ENCODE results near the gene CPLANE1.
"Not testable (repeated sequence)": the region's sequence is repeated elsewhere in the genome, so short reads cannot be mapped to it uniquely, and the experiment has no call there.

The CPLANE1 gene

GRCh38 chr5:37103302-37103701 lies 145.9 kb downstream of the CPLANE1 start:
- Histone ChIP-seq H3K9me3 (ENCODE audit: control insufficient read depth, low read length) (no peaks in the 10 kb centered on the region), H3K4me3 (ENCODE audit: insufficient read depth, low read depth, low read length, poor library complexity, severe bottlenecking) (no peak overlapping the region), H3K27ac (ENCODE audit: insufficient read depth, low read length, poor library complexity, severe bottlenecking) (no peak overlapping the region), H3K36me3 (ENCODE audit: control insufficient read depth, insufficient read depth, low read length) (no peaks in the 10 kb centered on the region), H3K4me1 (ENCODE audit: control insufficient read depth, insufficient read depth, low read length, poor library complexity, severe bottlenecking) (no peaks in the 10 kb centered on the region), H3K27me3 (replicated peaks; ENCODE audit: control insufficient read depth, insufficient read depth, low read length, poor library complexity, severe bottlenecking) (no peaks in the 10 kb centered on the region)
- no peak for DNase-seq

GRCh38 chr5:37099267-37099666 lies 149.9 kb downstream of the CPLANE1 start:
- not testable (repeated sequence) for H3K36me3 ChIP-seq (ENCODE audit: control insufficient read depth, insufficient read depth, low read length); H3K4me1 ChIP-seq (ENCODE audit: control insufficient read depth, insufficient read depth, low read length, poor library complexity, severe bottlenecking); H3K4me3 ChIP-seq (ENCODE audit: insufficient read depth, low read depth, low read length, poor library complexity, severe bottlenecking); H3K9me3 ChIP-seq (ENCODE audit: control insufficient read depth, low read length); DNase-seq; H3K27me3 ChIP-seq (replicated peaks; ENCODE audit: control insufficient read depth, insufficient read depth, low read length, poor library complexity, severe bottlenecking); H3K27ac ChIP-seq (ENCODE audit: insufficient read depth, low read length, poor library complexity, severe bottlenecking)

- not testable (repeated sequence) for H3K4me1 ChIP-seq (ENCODE audit: control insufficient read depth, insufficient read depth, low read length, poor library complexity, severe bottlenecking); H3K27me3 ChIP-seq (replicated peaks; ENCODE audit: control insufficient read depth, insufficient read depth, low read length, poor library complexity, severe bottlenecking); DNase-seq; H3K9me3 ChIP-seq (ENCODE audit: control insufficient read depth, low read length); H3K27ac ChIP-seq (ENCODE audit: insufficient read depth, low read length, poor library complexity, severe bottlenecking); H3K4me3 ChIP-seq (ENCODE audit: insufficient read depth, low read depth, low read length, poor library complexity, severe bottlenecking); H3K36me3 ChIP-seq (ENCODE audit: control insufficient read depth, insufficient read depth, low read length)
Observed at GRCh38 chr5:37093795-37094194, 155.4 kb downstream of the CPLANE1 start.

GRCh38 chr5:37090781-37091180 lies 158.4 kb downstream of the CPLANE1 start:
- Histone ChIP-seq H3K36me3 (ENCODE audit: control insufficient read depth, insufficient read depth, low read length) (no peaks in the 10 kb centered on the region), H3K4me3 (ENCODE audit: insufficient read depth, low read depth, low read length, poor library complexity, severe bottlenecking) (no peak overlapping the region), H3K4me1 (ENCODE audit: control insufficient read depth, insufficient read depth, low read length, poor library complexity, severe bottlenecking) (no peaks in the 10 kb centered on the region), H3K9me3 (ENCODE audit: control insufficient read depth, low read length) (no peaks in the 10 kb centered on the region), H3K27me3 (replicated peaks; ENCODE audit: control insufficient read depth, insufficient read depth, low read length, poor library complexity, severe bottlenecking) (no peaks in the 10 kb centered on the region), H3K27ac (ENCODE audit: insufficient read depth, low read length, poor library complexity, severe bottlenecking) (no peak overlapping the region)
- no peak for DNase-seq

GRCh38 chr5:37090123-37090726 lies 159.0 kb downstream of the CPLANE1 start:
- no peak for DNase-seq

GRCh38 chr5:37088009-37088408 lies 161.2 kb downstream of the CPLANE1 start:
- Histone ChIP-seq H3K27ac (ENCODE audit: insufficient read depth, low read length, poor library complexity, severe bottlenecking) (no peak overlapping the region), H3K27me3 (replicated peaks; ENCODE audit: control insufficient read depth, insufficient read depth, low read length, poor library complexity, severe bottlenecking) (no peaks in the 10 kb centered on the region)
- no peak for DNase-seq

More at GRCh38 chr5:37090123-37090726, 159.0 kb downstream of the CPLANE1 start:
- Histone ChIP-seq H3K36me3 (ENCODE audit: control insufficient read depth, insufficient read depth, low read length) (no peaks in the 10 kb centered on the region), H3K4me3 (ENCODE audit: insufficient read depth, low read depth, low read length, poor library complexity, severe bottlenecking) (no peak overlapping the region), H3K9me3 (ENCODE audit: control insufficient read depth, low read length) (no peaks in the 10 kb centered on the region), H3K27me3 (replicated peaks; ENCODE audit: control insufficient read depth, insufficient read depth, low read length, poor library complexity, severe bottlenecking) (no peaks in the 10 kb centered on the region), H3K27ac (ENCODE audit: insufficient read depth, low read length, poor library complexity, severe bottlenecking) (no peak overlapping the region), H3K4me1 (ENCODE audit: control insufficient read depth, insufficient read depth, low read length, poor library complexity, severe bottlenecking) (no peaks in the 10 kb centered on the region)

GRCh38 chr5:37086466-37087173 lies 162.6 kb downstream of the CPLANE1 start:
- Histone ChIP-seq H3K27me3 (replicated peaks; ENCODE audit: control insufficient read depth, insufficient read depth, low read length, poor library complexity, severe bottlenecking) (no peaks in the 10 kb centered on the region), H3K4me3 (ENCODE audit: insufficient read depth, low read depth, low read length, poor library complexity, severe bottlenecking) (no peak overlapping the region), H3K9me3 (ENCODE audit: control insufficient read depth, low read length) (no peaks in the 10 kb centered on the region), H3K36me3 (ENCODE audit: control insufficient read depth, insufficient read depth, low read length) (no peaks in the 10 kb centered on the region), H3K27ac (ENCODE audit: insufficient read depth, low read length, poor library complexity, severe bottlenecking) (no peak overlapping the region), H3K4me1 (ENCODE audit: control insufficient read depth, insufficient read depth, low read length, poor library complexity, severe bottlenecking) (no peaks in the 10 kb centered on the region)
- DNase-seq: no peak

More at GRCh38 chr5:37088009-37088408, 161.2 kb downstream of the CPLANE1 start:
- Histone ChIP-seq H3K36me3 (ENCODE audit: control insufficient read depth, insufficient read depth, low read length) (no peaks in the 10 kb centered on the region), H3K4me1 (ENCODE audit: control insufficient read depth, insufficient read depth, low read length, poor library complexity, severe bottlenecking) (no peaks in the 10 kb centered on the region), H3K9me3 (ENCODE audit: control insufficient read depth, low read length) (no peaks in the 10 kb centered on the region), H3K4me3 (ENCODE audit: insufficient read depth, low read depth, low read length, poor library complexity, severe bottlenecking) (no peak overlapping the region)

- H3K9me3 ChIP-seq (ENCODE audit: control insufficient read depth, low read length): not testable (repeated sequence)
Observed at GRCh38 chr5:37086026-37086425, 163.2 kb downstream of the CPLANE1 start.

GRCh38 chr5:37082977-37083376 lies 166.2 kb downstream of the CPLANE1 start:
- not testable (repeated sequence) for H3K27me3 ChIP-seq (replicated peaks; ENCODE audit: control insufficient read depth, insufficient read depth, low read length, poor library complexity, severe bottlenecking); H3K9me3 ChIP-seq (ENCODE audit: control insufficient read depth, low read length); DNase-seq; H3K36me3 ChIP-seq (ENCODE audit: control insufficient read depth, insufficient read depth, low read length); H3K4me3 ChIP-seq (ENCODE audit: insufficient read depth, low read depth, low read length, poor library complexity, severe bottlenecking); H3K4me1 ChIP-seq (ENCODE audit: control insufficient read depth, insufficient read depth, low read length, poor library complexity, severe bottlenecking); H3K27ac ChIP-seq (ENCODE audit: insufficient read depth, low read length, poor library complexity, severe bottlenecking)

More at GRCh38 chr5:37086026-37086425, 163.2 kb downstream of the CPLANE1 start:
- H3K27ac ChIP-seq (ENCODE audit: insufficient read depth, low read length, poor library complexity, severe bottlenecking); H3K4me1 ChIP-seq (ENCODE audit: control insufficient read depth, insufficient read depth, low read length, poor library complexity, severe bottlenecking); H3K27me3 ChIP-seq (replicated peaks; ENCODE audit: control insufficient read depth, insufficient read depth, low read length, poor library complexity, severe bottlenecking); H3K36me3 ChIP-seq (ENCODE audit: control insufficient read depth, insufficient read depth, low read length); H3K4me3 ChIP-seq (ENCODE audit: insufficient read depth, low read depth, low read length, poor library complexity, severe bottlenecking); DNase-seq: not testable (repeated sequence)

GRCh38 chr5:37080697-37081096 lies 168.5 kb downstream of the CPLANE1 start:
- no peak overlapping the region for H3K4me3 ChIP-seq (ENCODE audit: insufficient read depth, low read depth, low read length, poor library complexity, severe bottlenecking)
- no peaks in the 10 kb centered on the region for H3K36me3 ChIP-seq (ENCODE audit: control insufficient read depth, insufficient read depth, low read length)

More at GRCh38 chr5:37080697-37081096, 168.5 kb downstream of the CPLANE1 start:
- no peak overlapping the region for H3K27ac ChIP-seq (ENCODE audit: insufficient read depth, low read length, poor library complexity, severe bottlenecking)
- no peak for DNase-seq
- no peaks in the 10 kb centered on the region for H3K27me3 ChIP-seq (replicated peaks; ENCODE audit: control insufficient read depth, insufficient read depth, low read length, poor library complexity, severe bottlenecking)
- H3K9me3 ChIP-seq (ENCODE audit: control insufficient read depth, low read length): no peaks in the 10 kb centered on the region
- H3K4me1 ChIP-seq (ENCODE audit: control insufficient read depth, insufficient read depth, low read length, poor library complexity, severe bottlenecking): no peaks in the 10 kb centered on the region

Measured in effector memory CD4-positive, alpha-beta T cell (primary cell).